K562 (cell line): ENCODE measurements around the gene KCNH3. TPM values are rescaled to one million over a fixed set of nuclear protein-coding genes. Genes with fewer than 3 reads are reported as not detected.
A peak's percentile ranks its signal among the peaks of the same experiment; 100 is the strongest.

Experiments used
- ARID2 ChIP-seq: fragments of 450-650 bp; IDR thresholded peaks from 2 replicates; pipeline ENCODE4 v1.6.1; 2017; ENCODE audit warnings: antibody characterized with exemption, mild to moderate bottlenecking
- CBFB ChIP-seq: sonication (generic); formaldehyde crosslinking; IDR thresholded peaks from 2 replicates; pipeline ENCODE4 v1.4.0; 2020; ENCODE audit warnings: mild to moderate bottlenecking, missing genetic modification reagents
- GABPB1 ChIP-seq: sonication (generic); formaldehyde crosslinking; IDR thresholded peaks from 2 replicates; pipeline ENCODE4 v1.8.0; 2022; ENCODE audit warnings: mild to moderate bottlenecking, missing genetic modification reagents
- POLR2AphosphoS5 ChIP-seq: IDR thresholded peaks from 2 replicates; pipeline ENCODE4 v1.6.1; 2011; ENCODE audit warnings: mild to moderate bottlenecking, low read depth, low read length, moderate library complexity; ENCODE audit not compliant: control insufficient read depth, insufficient read depth
- SMARCC2 ChIP-seq: fragments of 450-650 bp; IDR thresholded peaks from 2 replicates; pipeline ENCODE4 v1.6.1; 2017; ENCODE audit warnings: antibody characterized with exemption, moderate library complexity, mild to moderate bottlenecking, low read depth
- STAG1 ChIP-seq: sonication (generic); formaldehyde crosslinking; IDR thresholded peaks from 2 replicates; pipeline ENCODE4 v1.5.0; 2020; ENCODE audit warnings: missing genetic modification reagents, borderline replicate concordance
- TEAD1 ChIP-seq, 2 experiments: fragments of 450-650 bp in 1 of 2; sonication (generic) in 1 of 2; formaldehyde crosslinking; IDR thresholded peaks; 2 replicates each; pipeline versions ENCODE4 v1.4.0 to v1.8.0; 2020 to 2022; ENCODE audit warnings: mild to moderate bottlenecking in 2 of 2, missing genetic modification reagents in 1 of 2
- ZNF316 ChIP-seq: fragments of 450-650 bp; IDR thresholded peaks from 2 replicates; pipeline ENCODE4 v1.6.1; 2016
- polyA plus RNA-seq, 8 experiments: library from polyadenylated mRNA; depleted of rRNA in 4 of 8; stranded (reverse) in 5 of 8; unstranded in 3 of 8; fragments of >200 nt; fragmentation: Nextera tagmentation in 2 of 8; fragmentation: Illumina TruSeq in 1 of 8; extraction: Ambion mirVana in 2 of 8; extraction: Trizol in 1 of 8; gene quantifications; 2 replicates each; pipeline versions ENCODE4 v1.2.1 to v1.2.3, GENCODE V29; 2011 to 2014; ENCODE audit warnings: inconsistent platforms in 1 of 8, missing spikeins in 1 of 8
- total RNA-seq, 7 experiments: library from RNA; depleted of rRNA in 6 of 7; stranded (reverse); fragments of >200 nt in 6 of 7; fragmentation: Illumina TruSeq in 2 of 7; extraction: Trizol in 2 of 7; gene quantifications; 2 replicates each; pipeline versions ENCODE4 v1.2.1 to v1.2.3, GENCODE V29; 2011 to 2021; ENCODE audit warnings: low replicate concordance in 1 of 7
- TF ChIP-seq, protein P1 (sequence below), 2 experiments: fragments of 450-650 bp; formaldehyde crosslinking in 1 of 2; IDR thresholded peaks; 2 replicates each; pipeline versions ENCODE4 v1.4.0 to v1.6.1; 2014 to 2020; ENCODE audit warnings: mild to moderate bottlenecking in 2 of 2, borderline replicate concordance in 1 of 2, low read depth in 1 of 2
- TF ChIP-seq, protein P2 (sequence below): sonication (generic); formaldehyde crosslinking; IDR thresholded peaks from 2 replicates; pipeline ENCODE4 v1.8.0; 2022; ENCODE audit warnings: missing genetic modification reagents, mild to moderate bottlenecking, moderate library complexity, borderline replicate concordance
- TF ChIP-seq, protein P3 (sequence below): IDR thresholded peaks from 2 replicates; pipeline ENCODE4 v1.6.1; 2011; ENCODE audit warnings: borderline replicate concordance, low read depth, mild to moderate bottlenecking, moderate library complexity, low read length; ENCODE audit not compliant: insufficient read depth, poor library complexity, severe bottlenecking
- TF ChIP-seq, protein P4 (sequence below): fragments of 450-650 bp; IDR thresholded peaks from 2 replicates; pipeline ENCODE4 v1.6.1; 2016

Gene KCNH3
- total and polyA plus RNA-seq, 9 of the 15 experiments (the other 6 are each of a cell fraction or from before 2014, with no cell fraction given), result 0.01 to 0.09 TPM; not detected in 7

DNA sequence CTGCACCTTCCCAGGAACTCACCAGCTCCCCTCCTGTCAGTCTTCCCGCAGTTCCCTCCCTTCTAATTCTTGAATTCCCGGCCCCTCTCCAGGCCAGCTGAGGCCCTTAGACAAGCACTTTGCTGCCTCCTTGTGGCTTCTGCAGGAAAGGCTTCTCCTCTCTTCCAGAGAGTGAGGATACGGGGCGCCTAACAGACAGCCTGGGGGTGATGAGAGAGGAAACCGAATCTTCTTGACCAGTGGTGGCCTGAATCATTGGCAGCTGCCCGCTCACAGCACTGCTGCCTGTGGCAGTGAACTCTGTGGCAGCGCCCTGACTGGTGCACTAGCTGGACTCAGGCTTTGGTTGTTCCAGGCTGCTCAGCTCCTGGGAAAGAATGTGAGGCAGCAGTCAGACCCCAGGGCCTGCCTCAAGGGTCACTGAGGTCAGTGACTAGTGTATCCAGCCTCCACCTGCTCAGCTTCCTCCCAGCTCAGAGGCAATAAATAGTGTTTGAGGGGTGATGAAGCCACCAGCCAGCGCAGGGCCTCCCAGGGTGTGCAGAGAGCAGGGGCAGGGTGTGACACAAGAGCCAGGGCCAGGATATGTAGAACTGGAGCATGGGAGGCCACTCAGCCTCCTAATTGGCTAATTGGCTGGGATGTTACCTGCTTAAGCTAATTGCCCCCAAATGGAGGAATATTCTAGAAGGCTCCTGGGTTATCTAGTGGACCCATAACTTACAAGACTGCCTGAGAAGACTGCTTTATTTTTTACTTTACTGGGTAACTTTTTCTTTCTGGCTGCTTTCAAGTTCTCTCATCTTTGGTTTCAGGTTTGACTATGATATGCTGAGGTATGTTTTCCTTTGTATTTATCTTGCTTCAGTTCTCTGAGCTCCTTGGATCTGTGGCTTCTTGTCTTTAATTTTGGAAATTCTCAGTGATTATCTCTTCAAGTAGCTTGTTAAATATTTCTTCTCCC, 42.0 kb downstream of the KCNH3 start (continued):
- TF ChIP-seq, protein P1, sequence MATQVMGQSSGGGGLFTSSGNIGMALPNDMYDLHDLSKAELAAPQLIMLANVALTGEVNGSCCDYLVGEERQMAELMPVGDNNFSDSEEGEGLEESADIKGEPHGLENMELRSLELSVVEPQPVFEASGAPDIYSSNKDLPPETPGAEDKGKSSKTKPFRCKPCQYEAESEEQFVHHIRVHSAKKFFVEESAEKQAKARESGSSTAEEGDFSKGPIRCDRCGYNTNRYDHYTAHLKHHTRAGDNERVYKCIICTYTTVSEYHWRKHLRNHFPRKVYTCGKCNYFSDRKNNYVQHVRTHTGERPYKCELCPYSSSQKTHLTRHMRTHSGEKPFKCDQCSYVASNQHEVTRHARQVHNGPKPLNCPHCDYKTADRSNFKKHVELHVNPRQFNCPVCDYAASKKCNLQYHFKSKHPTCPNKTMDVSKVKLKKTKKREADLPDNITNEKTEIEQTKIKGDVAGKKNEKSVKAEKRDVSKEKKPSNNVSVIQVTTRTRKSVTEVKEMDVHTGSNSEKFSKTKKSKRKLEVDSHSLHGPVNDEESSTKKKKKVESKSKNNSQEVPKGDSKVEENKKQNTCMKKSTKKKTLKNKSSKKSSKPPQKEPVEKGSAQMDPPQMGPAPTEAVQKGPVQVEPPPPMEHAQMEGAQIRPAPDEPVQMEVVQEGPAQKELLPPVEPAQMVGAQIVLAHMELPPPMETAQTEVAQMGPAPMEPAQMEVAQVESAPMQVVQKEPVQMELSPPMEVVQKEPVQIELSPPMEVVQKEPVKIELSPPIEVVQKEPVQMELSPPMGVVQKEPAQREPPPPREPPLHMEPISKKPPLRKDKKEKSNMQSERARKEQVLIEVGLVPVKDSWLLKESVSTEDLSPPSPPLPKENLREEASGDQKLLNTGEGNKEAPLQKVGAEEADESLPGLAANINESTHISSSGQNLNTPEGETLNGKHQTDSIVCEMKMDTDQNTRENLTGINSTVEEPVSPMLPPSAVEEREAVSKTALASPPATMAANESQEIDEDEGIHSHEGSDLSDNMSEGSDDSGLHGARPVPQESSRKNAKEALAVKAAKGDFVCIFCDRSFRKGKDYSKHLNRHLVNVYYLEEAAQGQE (IDR thresholded peaks at IDR 0.05; ENCODE audit: borderline replicate concordance), result peak; percentile 67; the same call in 1 of the 2 replicates
- TF ChIP-seq, protein P1 (CRISPR knock-in tag; IDR thresholded peaks at IDR 0.05; ENCODE audit: low read depth), result no peak
- no peak for TF ChIP-seq POLR2AphosphoS5
- peak; percentile 59; the same call in 1 of the 2 replicates for TF ChIP-seq STAG1 (CRISPR knock-in tag)
- TF ChIP-seq CBFB (CRISPR knock-in tag), result 0 out of 2 replicates have a peak, but pooled peaks have one; percentile 60
- TF ChIP-seq GABPB1 (CRISPR knock-in tag), result 0 out of 2 replicates have a peak, but pooled peaks have one; percentile 25
- TF ChIP-seq, protein P2, sequence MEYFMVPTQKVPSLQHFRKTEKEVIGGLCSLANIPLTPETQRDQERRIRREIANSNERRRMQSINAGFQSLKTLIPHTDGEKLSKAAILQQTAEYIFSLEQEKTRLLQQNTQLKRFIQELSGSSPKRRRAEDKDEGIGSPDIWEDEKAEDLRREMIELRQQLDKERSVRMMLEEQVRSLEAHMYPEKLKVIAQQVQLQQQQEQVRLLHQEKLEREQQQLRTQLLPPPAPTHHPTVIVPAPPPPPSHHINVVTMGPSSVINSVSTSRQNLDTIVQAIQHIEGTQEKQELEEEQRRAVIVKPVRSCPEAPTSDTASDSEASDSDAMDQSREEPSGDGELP (CRISPR knock-in tag), result peak; percentile 91
- TF ChIP-seq, protein P3, sequence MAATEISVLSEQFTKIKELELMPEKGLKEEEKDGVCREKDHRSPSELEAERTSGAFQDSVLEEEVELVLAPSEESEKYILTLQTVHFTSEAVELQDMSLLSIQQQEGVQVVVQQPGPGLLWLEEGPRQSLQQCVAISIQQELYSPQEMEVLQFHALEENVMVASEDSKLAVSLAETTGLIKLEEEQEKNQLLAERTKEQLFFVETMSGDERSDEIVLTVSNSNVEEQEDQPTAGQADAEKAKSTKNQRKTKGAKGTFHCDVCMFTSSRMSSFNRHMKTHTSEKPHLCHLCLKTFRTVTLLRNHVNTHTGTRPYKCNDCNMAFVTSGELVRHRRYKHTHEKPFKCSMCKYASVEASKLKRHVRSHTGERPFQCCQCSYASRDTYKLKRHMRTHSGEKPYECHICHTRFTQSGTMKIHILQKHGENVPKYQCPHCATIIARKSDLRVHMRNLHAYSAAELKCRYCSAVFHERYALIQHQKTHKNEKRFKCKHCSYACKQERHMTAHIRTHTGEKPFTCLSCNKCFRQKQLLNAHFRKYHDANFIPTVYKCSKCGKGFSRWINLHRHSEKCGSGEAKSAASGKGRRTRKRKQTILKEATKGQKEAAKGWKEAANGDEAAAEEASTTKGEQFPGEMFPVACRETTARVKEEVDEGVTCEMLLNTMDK, result peak; percentile 73
- TF ChIP-seq ZNF316, result no peak
- 0 out of 4 replicates have a peak, but pooled peaks of 1 of the 2 experiments have one; percentile 20 for TF ChIP-seq TEAD1 (CRISPR knock-in tag; IDR thresholded peaks at IDR 0.05)
- 0 out of 2 replicates have a peak, but pooled peaks have one; percentile 48 for TF ChIP-seq SMARCC2
- TF ChIP-seq ARID2, result peak; percentile 73; the same call in 1 of the 2 replicates
- TF ChIP-seq, protein P4, sequence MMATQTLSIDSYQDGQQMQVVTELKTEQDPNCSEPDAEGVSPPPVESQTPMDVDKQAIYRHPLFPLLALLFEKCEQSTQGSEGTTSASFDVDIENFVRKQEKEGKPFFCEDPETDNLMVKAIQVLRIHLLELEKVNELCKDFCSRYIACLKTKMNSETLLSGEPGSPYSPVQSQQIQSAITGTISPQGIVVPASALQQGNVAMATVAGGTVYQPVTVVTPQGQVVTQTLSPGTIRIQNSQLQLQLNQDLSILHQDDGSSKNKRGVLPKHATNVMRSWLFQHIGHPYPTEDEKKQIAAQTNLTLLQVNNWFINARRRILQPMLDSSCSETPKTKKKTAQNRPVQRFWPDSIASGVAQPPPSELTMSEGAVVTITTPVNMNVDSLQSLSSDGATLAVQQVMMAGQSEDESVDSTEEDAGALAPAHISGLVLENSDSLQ, result peak; percentile 82
